NCI-H1417 (cell line): ENCODE results near the gene LSMEM2.
A peak's percentile ranks its signal among the peaks of the same experiment; 100 is the strongest.
"Not testable (repeated sequence)": the region's sequence is repeated elsewhere in the genome, so short reads cannot be mapped to it uniquely, and the experiment has no call there.

Experiments
- DNase-seq, 3 experiments: peaks; one replicate each; lab custom pipeline; 2025; lab: John Stamatoyannopoulos, UW

Gene LSMEM2

DNA sequence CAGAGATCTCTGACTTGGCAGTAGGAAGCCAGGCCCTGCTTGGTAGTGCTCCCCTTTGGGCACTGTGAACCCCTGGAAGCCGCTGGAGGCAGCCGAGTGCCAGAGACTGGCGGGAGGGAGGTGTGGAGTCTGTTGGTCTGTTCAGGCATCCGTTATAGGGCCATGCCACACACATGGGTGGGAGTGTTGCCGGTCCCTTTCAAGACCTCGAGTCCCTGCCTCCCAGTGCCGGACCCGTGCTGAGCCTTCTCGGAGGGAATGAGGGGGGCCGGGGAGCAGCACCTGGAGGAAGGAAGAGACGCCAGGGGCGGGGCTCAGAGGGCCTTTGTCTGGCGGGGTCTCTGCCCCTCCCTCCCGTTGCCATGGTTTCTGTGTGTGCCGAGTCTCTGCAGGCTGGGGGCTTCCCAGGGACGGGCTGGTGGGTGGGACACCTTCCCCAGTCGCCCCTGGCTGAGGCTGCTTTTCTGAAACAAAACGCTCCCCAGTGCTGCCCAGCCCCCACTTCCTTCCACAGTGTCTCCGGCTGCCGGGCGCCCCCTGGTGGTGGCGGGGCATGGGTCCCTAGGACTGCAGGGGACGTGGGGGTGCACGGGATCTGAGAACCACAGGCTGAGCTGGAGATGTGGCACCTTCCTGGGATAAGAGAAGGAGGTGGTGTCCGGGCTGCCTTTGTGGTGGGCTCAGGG lies 32.9 kb upstream of the LSMEM2 start:
- peak; percentile 73 to 87 (median 76) for DNase-seq

DNA sequence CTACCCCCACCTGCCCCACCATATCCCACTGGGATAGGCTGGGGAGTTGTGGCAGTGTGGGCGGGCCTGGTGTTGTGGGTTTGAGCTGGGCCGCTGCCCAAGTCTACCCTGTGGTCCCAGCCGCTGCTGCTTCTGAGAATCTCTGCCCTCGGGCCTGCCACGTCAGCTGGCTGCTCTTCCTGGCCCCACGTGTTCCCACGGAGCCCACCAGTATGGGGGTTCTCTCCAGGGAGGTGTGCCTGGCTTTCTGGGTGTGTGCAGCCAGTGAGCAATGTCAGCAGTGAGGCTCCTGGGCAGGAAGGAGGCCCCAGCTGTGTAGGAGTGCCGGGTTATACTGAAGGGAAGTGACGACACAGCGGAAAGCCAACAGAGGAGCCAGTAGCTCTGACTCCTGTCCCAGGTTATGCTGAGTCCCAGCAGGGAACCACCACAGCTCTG lies 32.4 kb upstream of the LSMEM2 start:
- DNase-seq: peak in 1 of 3 experiments; percentile 10

DNA sequence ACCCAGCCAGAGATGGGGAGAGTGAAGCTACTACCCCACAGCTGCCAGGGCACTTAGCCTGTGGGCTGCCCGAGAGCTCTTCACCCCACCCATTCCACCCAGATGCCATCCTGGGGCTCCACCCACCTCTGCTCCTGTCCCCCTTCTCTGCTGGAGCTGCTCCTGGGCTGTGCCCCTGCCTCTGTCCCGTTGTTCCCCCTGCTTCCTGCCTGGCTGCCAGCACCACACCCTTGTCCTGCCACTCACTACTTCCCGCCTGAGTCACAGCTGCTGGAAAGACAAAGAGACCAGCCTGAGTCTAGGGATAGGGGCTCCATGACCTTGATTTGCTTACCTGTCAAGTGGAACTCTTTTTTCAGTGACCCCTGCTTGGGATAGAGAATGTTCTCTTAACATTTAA lies 30.5 kb upstream of the LSMEM2 start:
- DNase-seq: no peak

DNA sequence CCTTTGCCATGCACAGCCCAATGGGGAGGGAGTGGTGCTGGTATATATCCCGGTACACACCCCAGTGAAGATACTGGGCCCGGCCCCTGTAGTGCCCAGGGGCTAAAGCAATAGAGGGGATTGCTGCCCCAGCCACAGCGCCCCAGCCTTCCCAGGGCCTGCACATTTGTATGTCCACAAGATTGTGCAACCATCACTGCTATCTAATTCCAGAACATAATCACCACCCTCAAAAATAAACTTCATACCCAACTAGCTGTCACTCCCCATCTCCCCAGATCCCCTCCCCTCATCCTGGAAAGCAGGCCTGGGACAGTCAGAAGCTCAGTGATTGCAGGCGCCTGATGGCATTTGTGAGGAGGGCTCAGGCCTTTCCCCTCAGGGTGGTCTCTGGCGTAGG lies 29.4 kb upstream of the LSMEM2 start:
- DNase-seq: no peak

DNA sequence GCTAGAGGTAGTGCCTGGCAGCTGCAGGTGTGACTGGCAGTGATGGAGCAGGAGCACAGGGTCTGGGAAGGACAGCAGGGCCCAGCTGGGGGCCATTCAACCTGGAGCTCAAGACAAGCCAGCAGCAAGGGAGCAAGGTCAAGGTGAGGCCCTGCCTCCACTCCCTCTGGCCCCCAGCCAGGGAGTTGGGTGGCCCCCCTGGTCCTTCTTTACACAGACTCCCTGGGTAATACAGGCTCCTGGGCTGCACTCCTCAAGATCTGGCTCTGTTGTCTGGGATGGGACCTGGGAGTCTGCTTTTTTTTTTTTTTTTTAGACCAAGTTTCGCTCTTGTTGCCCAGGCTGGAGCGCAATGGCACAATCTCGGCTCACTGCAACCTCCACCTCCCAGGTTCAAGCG lies 28.4 kb upstream of the LSMEM2 start:
- no peak for DNase-seq

DNA sequence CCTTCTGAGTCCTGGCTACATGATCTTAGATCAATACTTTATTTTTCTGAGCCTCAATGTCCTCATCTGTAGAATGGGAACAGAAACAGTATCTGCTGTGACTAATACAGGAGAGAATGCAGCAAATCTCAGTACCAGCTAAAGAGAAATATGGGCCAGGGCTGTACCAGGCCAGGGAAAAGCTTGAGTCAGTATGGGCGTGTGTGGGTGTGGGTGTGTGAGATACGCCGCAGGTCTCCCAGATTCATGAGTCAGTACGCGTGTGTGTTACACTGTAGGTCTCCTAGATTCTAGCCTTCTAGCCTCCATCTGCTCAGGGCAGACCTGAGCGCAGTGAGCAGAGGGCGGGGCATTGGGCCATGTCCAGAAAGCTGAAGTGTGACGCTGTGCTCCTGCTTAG lies 27.7 kb upstream of the LSMEM2 start:
- DNase-seq: no peak

DNA sequence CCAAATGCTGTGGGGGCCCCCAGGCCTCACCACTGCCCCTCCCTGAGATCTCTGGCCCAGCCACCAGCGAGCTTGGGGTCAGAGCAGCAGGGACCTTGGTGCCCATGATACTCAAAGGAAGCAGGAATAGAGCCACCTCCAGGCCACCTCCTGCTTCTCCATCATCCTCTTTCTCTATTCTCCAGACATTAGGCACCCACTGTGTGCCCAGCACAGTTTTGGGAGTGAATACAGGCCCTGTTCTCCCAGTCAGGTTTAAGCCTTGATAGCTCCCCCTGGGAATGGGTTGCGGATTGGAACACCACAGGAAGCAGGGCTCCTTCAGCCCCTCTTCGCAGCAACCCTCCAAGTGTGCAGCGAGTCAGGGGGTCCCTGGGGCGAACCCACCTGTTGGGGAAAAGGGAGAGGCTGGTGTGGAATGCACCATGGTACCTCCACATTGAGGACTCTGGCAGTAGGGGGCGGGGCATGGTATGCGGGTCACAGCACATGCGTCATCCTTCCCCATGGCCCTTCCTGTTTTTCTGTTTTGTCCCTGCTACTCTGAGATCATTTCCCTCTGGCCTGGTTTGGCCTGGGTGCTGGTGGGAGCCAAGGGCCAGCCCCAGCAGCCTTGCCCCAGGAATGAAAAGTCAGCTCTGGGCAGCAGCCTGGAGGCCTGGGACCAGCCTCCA lies 24.2 kb upstream of the LSMEM2 start:
- DNase-seq: no peak

DNA sequence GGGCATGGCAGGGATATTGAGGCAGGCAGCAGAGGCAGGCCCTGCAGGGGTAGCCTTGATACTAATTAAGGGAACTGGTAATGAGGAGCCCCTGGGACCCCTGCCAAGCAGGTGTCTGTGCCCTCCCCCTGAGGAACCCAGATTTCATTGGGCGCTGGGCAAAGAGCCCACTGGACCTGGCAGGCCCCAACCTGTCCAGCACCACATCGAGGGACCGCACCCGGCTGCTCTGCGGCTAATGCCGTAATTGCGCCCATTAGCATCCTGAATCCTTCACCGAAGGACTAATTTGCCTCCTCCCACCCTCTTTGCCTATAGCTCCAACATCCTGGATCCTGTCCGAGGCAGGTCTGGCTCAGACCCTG lies 23.7 kb upstream of the LSMEM2 start:
- peak in 1 of 3 experiments; percentile 59 for DNase-seq

DNA sequence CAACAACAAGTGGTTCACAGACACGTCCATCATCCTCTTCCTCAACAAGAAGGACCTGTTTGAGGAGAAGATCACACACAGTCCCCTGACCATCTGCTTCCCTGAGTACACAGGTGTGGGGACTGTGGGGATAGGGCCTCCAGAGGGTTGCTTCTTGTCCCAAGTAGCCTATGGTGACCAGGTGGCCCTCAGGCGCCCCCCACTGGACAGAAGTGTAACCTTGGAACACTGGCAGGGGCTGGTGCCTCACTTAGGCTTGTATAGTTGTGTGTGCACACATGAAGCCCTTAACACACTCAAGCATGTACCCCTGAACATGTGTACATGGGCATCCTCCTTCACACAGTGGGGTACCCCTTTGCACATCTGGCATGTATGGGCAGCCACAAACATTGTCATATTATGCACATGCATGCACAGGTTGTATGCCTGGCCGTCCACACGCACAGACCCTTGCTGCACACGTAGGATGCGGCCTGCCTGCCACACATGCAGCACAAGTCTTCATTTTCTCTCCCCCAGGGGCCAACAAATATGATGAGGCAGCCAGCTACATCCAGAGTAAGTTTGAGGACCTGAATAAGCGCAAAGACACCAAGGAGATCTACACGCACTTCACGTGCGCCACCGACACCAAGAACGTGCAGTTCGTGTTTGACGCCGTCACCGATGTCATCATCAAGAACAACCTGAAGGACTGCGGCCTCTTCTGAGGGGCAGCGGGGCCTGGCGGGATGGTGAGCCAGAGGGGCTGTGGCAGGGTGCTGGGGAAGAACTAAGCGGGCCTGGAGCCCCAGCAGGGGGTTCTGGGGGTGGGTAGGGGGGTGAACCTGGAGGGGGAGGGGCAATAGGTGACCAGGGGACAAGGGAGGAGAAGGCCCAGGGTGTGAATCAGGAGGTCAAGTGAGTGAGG lies 21.7 kb upstream of the LSMEM2 start:
- DNase-seq: peak in 1 of 3 experiments; percentile 6

DNA sequence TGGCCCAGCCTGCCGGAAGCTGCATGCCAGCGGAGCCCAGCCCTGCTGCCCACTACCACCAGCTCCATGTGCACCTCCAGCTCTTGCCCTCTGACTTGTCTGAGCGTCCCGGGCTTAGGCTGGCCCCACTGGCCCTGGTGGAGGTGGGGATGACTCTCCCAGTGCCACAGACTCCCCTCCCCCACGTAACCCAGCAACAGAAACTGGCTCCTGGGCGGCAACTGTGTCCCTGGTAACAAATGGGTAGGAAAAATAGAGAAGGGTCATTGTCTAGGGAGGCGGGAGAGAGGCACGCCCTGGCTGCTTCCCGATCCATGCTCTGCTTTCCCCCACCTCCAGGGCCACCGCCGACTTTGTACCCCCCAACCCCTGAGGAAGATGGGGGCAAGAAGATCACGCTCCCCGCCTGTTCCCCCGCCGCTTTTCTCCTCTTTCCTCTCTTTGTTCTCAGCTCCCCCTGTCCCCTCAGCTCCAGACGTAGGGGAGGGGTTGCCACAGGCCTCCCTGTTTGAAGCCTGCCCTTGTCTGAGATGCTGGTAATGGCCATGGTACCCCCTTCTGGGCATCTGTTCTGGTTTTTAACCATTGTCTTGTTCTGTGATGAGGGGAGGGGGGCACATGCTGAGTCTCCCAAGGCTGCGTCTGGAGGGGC lies 20.7 kb upstream of the LSMEM2 start:
- peak in 2 of 3 experiments; percentile 53 to 72 for DNase-seq

DNA sequence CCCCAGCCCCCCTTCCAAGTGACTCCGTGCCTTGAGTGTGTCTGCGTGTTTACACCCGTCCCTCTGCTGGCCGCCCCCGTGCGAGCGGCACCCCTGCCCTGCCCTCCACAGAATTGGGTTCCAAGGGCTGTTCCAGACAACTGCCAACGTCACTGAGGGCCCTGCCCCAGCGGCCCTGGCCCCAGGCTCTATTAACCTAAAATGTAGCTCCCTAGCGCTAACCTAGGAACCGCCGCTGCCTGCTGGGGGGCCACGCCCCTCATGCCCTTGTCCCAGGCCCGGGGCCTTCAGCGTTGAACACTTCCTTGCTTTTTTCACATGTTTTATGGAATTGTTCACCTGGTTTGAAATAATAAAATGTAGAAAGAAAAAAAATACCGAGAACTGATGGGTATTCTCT lies 19.9 kb upstream of the LSMEM2 start:
- DNase-seq: no peak

DNA sequence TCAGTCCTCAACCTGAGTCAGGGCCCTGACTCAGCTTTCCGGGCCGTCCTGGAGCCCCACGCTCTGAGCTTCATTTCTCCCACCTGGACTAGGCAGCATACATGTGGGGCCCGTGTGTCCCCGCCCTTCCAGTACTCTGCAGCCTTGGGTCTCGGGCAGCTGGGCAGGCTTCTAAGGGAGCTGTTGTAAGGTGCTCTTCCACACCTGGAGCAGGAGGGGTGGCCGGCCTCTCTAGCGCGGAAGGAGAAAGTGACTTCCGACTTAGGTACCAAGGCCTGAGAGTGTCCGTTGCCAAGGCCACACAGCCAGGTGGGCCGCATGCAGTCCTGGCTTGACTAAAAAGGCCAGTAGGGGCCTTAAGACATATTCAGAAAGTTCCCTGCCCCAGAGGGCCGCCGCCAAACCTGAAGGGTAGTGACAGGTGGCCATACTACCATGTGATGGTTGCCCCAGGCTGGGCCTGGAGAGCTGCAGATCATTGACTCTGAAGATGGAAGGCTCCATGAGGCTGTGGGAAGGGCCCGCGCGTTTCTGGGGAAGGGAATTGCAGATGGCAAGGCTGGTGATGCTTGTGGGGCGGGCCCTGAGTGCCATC lies 19.4 kb upstream of the LSMEM2 start:
- DNase-seq: no peak

DNA sequence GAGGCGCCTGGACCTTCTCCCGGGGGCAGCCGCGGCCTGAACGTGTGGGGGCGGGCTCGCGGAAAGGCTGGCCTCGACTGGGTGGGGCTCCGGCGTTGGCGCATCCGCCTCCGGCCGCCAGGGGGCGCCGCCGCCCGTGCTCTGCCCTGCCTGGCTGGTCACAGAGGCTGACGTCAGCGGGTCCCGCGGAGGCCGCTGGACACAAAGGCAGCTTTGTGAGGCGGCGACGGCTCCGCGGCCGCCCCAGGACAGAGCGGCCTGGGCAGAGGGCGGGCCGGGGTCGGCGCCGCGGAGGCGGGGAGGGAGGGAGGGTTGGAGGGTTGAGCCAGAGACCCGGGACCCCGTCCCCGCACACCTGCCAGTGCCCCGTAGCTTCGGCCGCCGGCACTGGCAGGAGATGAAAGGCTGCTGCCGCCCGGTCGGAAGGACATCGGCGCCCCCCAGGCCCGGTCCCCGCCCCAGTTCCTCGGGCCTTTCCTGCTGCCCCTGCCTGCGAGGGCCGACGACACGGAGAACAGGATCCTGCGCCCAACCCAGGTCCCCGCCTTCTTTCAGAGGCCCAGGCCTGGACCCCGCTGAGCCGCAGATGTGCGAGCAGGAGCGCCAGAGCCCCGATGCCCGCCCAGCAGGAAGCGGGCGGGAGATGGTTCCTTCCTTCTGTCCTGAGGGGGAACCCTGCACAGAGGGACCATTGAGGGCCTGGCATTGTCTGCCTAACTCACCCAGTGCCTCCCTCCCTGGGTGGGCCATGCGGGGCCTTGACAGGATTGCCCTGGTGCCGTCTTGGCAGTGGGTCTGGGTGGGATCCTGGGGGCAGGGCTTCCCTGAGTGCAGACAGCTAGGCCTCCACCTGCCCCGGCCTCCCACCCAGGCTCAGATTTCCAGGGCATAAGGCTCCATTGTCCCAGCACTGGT lies 18.6 kb upstream of the LSMEM2 start:
- DNase-seq: peak; percentile 72 to 87 (median 82)

DNA sequence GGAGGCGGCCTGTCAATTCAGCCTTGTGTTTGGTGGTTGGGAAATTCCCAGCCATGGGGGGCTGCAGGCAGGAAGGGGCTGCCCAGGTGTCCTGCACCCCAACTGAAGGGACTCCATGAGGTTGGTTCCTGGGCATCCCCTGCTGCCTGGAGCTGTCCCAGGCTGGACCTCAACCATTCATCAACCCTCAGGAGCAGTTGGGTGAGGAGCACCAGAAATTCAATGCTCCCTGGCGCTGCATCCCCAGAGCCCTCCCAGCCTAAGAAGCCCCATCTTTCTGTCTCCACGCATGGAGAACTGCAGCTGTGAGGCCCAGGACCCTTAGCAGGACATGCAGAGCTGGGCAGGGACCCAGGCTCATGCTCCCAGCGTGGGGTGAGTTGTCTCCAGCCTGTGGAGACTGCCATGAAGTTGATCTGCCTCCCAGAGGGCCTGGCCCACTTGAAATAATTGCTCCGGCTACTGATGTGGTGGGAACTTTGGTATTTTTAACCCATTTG lies 17.9 kb upstream of the LSMEM2 start:
- no peak for DNase-seq

DNA sequence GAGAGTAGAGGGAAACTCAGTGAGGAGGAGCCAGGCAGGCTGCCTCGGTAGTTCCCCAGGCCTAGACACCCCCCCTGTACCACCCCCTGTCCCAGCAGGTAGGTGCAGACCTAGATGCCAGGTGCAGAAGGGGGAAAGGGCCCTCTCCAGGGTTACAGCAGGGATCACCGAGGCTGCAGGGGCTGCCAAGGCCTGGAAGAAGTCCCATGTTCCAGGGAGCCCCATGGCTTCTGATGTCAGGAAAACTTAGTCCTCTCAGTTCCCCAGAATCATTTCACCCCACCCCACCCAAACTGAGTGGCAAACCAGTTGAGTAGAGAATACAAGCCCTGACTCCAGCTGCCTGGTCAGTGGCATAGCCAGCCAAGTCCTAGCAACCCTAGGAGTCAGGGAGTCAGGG lies 17.4 kb upstream of the LSMEM2 start:
- DNase-seq: no peak

DNA sequence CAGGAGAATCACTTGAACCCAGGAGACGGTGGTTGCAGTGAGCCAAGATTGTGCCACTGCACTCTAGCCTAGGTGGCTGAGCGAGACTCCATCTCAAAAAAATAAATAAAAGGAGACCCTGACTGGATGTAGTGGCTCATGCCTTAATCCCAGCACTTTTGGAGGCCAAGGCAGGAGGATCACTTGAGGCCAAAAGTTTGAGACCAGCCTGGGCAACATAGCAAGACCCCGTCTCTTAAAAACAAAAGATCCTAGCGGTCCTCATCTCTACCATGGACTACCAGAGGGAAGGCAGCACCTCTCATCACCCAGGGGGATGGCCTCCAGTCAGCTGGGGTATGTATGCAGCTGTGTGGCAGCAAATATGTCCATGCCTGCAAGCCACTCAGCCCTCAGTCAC lies 16.7 kb upstream of the LSMEM2 start:
- DNase-seq: not testable (repeated sequence)

DNA sequence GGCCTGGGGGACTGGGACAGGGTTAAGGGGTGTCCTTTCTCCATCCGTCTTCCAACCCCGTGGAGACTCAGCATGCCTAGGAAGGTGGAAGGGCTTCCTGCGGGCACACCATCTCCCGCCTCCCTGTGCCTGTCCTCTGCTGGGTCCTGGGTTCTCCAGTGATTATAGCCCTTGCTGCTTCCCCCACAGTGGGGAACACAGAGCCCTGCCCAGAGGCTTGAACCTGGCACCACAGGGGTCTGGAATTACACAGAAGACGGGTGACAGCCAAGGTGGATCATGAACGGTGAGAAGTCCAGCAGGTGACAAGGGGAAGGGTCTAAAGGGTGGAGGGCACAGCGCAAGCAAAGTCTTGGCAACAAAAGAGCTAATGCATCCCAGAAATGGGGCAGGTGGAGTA lies 16.1 kb upstream of the LSMEM2 start:
- no peak for DNase-seq

DNA sequence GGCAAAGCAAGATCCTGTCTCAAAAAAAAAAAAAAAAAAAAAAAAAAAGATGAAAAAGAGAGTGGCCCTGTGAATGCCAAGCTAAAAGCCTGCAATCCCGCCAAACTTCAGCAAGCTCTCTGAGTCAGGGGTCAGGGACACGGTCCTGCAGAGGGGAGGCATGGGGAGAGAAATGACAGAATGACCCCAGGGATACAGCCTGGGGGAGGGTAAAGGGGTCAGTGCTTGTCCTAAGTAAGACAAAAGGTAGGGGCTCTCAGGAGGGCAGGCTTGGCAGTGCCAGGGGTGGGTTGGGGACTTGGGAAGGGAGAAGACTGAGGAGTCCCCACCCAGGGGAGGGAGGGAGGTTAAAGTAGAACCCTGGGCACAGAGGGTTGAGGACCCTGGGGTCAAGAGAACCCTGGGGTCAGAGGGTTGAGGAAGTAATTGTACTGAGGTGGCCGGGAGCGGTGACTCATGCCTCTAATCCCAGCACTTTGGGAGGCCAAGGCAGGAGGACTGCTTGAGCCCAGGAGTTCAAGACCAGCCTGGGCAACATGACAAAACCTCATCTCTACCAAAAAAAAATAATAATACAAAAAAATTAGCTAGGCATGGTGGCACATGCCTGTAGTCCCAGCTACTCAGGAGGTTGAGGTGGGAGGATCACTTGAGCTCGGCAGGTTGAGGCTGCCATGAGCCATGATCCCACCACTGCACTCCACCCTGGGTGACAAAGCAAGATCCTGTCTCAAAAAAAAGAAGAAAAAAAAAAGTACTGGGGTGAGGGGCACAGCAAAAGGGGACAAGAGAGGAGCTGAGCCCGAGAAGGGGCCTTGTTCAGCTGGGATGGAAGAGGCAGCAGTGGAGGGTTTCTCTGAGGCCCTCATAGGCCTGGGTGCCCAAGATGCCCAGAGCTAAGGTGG lies 15.2 kb upstream of the LSMEM2 start:
- DNase-seq: no peak

DNA sequence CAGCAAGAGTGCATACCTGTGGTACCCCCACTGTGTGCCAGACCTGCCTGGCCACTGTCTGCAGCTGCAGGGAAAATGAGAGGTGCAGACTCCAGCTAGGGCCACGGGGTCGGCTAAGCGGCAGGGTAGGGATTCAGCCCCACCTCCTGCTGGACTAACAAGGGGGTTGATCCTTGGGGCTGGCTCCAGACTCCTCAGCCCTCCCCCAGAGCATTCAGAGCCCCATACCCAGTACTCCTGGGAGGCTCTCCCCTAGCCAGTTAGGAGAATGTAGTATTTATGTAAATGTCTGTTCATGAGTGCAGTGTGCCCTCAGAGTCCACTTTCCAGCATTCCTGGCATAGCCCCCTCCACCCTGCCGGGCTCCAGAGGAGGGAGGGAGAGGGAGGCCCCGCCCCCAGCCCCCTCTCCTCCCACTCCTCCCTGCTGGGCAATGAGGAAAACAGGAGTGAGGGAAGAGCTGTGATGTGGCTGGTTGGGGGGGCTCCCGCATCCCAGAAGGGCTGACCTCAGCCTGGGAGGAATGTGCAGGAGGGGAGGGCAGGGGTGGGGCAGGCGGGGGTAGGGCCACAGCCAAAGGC lies 14.4 kb upstream of the LSMEM2 start:
- DNase-seq: peak in 2 of 3 experiments; percentile 64 to 68
